Fibroblast of skin of scalp (primary cell): ENCODE results near the gene ZBTB34.

Source experiments
- DNase-seq: peaks from one replicate; pipeline ENCODE4 v3.0.0-alpha.2; 2013

The ZBTB34 gene

DNA sequence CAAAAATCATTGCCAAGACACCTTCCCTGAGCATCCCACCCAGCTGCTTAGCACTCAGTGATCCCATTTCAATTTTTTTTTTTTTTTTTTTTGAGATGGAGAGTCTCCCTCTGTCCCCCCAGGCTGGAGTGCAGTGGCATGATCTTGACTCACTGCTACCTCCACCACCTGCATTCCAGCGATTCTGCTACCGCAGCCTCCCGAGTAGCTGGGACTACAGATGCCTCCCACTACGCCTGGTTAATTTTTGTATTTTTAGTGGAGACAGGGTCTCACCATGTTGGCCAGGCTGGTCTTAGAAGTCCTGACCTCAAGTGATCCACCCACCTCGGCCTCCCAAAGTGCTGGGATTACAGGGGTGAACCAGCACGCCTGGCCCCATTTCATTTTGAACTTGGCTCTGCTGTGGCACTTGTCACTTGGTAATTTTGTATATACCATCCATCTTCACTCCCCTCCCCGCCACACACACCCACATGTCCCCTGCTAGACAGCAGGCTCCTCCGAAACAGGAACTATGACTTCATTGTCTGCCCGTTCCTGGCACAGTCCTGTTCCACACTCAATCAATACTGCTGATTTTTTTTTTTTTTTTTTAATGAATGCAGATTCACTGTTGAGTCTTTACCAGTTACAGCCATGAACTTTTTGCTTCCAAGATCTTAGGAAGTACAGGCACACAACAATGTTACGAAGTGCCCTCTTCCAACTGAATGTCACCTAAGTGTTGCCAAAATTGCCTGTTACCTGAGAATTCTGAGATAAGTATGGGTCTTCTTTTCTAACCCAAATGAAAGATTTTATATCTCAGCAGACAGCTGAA, 17.3 kb upstream of the ZBTB34 start:
- no peak for DNase-seq

DNA sequence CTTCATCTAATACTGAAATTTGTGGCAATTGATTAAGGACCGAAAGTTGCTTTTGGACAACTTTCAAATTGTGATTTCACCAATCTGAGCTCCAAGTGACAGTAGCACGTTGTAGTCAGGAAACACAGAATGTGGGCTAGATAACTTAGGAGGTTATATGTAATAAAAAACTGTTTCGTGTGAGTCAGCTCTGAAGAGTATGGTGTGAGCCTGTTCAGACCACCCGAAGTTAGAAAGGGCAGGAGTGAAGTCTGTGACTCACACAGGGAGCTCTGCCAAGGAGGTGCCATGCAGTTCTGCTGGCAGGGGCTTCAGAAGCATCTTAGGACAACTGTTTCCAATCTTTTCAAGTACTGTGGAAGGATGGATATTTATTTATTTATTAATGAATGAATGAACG, 16.4 kb upstream of the ZBTB34 start:
- DNase-seq = peak; percentile 78

DNA sequence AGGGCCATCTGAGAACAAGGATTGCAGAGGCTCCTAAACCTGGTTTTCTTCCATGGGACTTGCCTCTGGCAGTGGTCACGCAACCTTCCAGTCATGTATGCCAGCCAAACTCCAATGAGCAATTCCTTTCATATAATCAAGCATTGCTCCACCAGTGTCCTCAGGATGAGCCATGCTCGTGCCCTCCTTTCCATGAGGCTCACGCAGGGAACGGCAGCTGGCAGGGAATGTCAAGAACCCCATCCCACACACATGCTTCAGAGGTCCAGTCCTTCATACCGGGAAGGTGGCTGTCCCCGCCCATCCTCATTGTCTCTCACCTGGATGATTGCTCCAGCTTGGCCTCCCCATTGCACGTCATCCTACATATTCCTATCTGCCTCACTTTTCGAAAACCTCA, 13.4 kb upstream of the ZBTB34 start:
- no peak for DNase-seq

DNA sequence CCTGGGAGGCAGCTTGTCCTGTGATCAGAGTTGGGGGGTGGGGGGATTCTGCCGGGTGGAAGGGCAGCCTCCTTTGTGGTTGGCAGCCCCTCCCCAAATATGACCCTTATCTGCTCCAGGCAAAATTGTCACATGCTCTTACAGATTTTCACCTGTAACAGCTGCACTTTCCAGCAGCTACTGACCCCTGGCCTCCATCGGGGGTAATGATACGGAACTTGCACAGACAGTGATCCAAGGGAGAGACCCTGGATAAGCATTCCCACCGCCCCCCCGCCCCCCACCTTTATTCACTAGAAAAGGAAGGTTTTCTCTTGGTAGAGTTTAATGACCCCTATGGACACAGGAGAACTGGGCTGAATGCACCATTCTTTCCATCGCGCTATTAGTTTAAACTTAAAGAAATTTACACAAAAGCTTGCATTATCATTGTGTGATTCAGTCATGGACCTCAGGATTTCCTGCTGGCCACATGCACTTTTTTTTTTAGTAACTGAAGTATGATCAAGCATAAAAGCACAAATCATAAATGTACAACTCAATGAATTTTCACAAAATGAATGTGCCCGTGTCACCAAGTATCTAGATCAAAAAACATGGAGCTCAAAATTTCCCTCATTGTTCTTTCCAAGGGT, 10.7 kb upstream of the ZBTB34 start:
- no peak for DNase-seq

DNA sequence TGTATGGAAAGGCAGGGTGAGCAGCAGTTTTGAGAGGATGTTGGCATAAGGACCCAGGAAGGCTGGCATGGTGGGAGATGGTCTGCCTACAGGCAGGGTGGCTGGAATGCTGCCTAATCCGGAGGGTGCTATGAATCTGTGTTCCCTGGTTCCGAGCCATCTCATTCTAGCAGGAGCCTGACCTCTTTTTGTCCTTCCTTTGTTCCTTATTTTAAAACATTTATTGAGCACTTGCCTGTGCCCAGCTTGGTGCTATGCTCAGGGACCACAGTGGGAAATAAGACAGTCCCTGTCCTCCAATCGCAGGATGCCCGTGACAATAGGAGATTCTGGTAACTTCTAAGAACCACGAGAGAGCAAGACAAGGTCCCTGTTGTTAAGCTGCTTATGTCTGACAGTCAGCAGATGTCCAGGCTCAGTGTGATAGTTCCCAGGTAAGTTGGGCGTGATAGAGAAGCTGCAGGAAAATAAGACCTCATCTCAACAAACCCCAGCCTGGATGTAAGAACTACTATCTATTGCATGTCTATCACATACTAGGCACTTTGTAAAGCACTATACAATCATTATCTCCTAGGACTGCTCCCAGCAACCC, 9.1 kb upstream of the ZBTB34 start:
- DNase-seq = no peak

DNA sequence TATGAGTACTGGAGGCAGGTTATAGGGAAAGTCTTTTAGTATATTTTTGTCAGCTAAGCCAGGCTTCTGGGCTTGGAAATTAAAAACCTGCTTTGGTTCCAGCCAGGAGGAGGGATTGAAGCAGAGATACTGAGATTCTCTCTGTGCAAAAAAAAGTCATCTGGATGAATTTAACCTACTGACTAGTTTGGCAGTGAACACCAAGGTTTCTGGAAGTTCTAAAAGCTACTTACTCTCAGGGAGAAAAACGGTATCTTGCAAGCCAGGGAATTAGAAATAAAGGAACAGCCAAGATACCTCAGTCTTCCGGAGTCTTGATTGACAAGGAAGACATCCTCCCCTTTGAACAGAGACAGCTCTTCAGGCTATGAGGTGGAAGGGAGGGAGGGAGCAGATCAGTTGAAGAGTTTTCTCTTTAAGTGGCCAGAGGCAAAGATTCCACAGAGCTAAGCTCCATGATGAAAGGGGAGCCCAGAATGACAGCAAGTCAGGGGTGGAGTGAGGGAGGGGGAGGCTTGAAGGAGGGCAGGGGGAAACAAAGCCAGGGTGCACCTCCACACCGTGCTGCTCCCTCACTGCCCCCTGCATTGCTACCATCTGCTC, 8.3 kb upstream of the ZBTB34 start:
- no peak for DNase-seq

DNA sequence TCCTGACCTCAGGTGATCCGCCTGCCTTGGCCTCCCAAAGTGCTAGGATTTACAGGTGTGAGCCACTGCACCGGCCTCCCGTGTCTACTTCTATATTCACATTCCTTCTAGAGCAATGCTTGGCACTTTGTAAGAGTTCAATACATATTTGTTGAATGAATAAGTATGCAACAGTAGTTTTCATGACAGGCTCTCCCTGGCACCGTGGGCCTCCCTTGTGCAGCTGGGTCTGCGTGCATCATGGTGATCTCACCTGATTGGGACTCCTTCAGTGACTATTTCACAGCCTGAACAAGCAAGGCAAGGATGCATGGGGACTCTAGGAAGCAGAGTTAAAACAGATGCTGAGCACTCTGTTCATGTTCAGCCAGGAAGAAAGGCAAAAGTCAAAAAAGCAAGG, 6.8 kb upstream of the ZBTB34 start:
- peak; percentile 47 for DNase-seq

DNA sequence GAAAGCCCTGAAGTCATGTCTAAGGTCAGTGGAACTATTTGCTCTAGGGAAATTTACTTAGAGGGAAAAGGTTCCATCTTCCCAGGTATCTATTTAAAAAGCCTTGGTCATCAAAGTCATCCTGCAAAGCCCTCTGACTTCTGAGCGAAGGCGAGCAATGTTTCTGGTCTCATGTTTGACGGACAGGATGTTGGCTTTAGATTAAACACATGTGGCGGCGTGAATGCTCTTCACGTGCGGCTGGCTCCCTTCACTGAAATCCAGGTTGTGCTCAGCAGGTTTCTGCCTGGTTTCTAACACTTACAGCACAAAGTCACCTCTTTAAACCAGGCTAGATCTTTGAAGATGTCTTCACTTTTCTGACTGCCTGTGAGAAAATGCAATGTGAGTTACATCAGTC, 5.7 kb upstream of the ZBTB34 start:
- no peak for DNase-seq

DNA sequence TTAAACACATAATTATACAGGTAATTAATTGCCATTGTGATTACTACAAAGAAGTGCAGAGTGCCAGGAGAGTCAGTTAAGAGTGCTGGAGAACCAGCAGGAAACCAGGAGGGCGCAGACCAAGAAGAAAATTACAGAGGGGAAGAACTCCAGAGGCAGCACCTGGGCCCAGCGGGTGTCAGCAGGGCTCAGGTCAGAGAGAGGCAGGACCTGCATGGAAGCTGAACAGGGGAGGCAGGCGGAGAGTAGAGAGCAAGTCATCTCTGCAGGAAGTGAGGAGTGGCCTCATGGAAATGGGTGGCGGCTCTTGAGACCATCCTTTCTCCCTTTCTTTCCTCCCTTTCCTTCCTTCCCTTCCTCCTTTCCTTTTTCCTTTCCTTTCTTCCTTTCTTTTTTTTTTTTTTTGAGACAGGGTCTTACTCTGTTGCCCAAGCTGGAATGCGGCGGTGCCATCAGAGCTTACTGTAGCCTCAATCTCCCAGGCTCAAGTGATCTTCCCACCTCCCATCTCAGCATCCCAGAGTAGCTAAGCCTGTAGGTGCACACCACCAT, 4.0 kb upstream of the ZBTB34 start:
- DNase-seq = no peak

DNA sequence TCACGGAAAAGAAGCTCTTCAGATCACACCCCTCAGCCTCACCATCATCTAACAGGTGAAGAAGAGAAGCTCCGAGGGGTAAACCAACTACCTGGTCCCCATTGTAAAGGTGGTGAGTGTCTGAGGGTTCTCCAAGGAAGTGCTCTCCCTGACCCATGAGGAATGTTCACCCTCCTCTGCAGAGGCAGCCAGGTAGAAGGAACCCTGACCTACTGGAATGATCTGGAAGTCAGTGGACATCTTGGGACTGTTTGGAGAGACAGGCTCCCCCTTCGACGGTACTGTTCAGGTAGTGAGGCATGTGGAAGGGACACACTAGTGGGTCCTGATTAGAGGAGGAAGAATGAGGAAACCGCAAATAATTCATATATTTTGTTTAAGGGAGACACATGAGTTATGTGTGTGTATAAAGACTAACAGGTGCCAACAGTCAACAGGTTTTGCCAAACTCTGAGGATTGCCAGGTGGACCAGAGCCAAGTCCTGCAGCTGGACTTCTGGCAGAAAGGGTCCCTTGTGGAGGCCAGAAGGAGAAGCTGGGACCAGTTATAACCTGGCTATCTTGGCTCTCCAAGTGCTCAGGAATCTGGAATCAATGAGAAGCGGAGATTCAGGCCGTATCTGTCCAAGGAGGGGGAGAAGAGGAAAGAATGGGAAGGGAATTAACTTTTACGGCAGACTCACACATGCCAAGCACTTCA, 3.0 kb upstream of the ZBTB34 start:
- DNase-seq = no peak

DNA sequence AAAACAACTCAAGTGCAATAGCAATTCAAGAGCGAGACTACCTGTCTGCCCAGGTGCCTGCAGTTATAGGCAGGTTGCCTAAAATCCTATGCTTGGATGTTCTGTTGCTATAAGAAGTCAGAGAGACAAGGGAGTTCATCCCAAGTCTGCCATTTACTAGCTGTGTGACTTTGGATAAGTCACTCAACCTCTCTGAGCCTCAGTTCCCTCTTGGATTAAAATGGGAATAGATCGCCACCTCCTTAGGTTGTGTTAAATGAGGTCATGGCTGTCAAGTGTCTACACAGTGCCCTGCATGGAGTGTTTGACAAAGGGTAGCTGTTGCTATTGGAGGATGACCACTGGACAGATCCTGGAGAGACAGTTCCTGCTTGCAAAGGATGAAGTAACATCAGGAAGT, 1.3 kb upstream of the ZBTB34 start:
- no peak for DNase-seq

DNA sequence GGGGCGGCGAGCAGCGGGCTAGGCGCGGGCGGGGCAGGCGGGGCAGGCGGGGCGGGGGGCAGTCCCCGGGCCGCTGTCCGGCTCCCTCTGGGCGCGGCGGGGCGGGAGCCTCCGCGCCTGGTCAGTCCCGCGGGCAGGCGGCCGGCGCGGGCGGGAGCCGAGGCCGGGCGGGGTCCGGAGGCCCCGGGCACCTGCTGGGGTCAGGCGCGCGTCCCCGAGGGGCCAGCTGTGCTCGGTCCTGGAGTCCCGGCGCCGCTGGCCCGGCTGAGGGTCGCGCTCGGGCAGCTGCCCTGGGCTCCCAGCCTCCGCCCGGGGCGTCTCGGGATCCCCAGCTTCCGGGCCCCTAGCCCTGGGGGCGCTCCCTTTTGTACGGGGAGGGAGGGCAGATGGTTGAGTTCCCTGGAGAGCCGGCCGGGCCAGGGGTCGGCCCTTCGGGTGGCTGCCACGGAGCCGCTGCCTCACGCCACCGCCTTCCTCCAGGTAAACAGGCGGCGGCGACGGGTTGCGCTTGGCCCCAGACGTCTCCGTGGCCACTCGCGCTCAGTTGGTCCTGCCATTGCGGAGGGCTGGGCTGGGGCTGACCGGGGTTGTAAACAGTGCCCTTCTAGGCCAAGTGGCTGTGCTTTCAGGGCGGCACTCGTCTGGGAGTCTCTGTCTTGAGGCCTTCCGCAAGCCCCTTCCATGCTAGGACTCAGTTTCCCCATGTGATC, 473 bp downstream of the ZBTB34 start:
- no peak for DNase-seq

DNA sequence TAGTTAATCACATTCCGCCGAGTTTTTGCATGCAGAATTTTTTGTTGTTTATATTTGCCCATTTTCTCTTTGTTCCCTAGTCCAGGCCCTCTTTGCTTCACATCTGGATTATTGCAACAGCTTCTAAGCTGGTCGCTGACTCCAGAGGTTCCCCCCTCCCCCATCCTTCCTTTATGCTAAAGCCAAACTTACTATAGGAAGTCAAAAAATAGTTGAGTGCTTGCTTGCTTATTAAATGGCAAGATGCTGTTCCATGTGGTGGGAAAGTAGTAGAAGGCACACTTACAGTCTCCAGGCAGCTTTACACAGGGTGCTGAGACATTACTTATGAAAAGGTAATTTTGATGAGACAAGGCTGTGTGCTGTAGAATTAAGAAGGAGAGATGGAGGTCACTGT, 1.3 kb downstream of the ZBTB34 start:
- DNase-seq = peak; percentile 42

DNA sequence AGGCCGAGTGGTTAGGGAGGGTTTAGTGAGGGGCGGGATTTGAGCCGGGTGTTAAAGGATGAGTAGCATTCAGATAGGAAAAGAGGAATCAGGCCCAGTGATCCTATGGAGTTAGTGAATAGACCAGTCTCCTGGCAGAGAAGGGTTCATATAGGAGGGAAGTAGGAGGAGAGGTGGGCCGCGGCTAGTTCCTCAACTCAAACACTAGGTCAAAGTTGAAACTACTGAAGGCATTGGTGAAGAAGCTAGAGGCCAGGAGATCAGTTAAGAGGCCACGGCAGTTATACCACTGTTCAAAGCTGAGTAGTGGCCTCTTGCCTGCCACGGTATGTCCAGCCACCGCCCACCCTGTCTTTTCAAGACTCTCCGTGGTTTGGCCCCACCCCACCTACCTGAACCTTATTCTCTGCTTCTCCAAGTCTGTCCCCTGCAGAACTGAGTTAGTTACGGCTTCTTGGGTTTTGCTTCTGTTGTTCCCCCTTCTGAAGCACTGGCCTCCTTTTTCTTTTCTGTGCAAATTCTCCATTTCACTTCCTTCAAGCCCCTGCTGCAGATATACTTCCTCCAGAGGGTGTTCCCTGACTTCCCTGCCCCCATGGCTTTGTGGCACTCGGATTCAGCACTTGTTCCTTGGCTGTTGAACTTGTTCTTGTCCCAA, 1.8 kb downstream of the ZBTB34 start:
- no peak for DNase-seq

DNA sequence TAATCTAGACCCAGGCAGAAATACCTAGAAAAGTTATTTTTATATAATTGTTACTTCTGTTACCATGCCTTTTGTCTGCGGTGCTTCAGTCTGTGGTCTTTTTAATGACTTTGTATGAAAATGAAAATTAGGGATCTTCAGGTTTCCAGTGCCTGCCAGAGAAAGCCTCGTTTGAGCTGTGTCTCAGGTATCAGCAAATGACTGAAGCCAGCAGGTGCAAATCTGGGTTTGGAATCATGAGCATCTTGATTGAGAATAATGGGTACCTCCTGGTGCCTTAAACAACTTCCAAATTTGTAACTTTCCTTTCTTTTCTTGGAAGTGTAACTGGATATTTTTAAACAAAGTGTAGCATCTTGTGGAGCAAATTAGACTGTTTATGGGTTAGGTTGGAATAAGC, 4.3 kb downstream of the ZBTB34 start:
- no peak for DNase-seq

DNA sequence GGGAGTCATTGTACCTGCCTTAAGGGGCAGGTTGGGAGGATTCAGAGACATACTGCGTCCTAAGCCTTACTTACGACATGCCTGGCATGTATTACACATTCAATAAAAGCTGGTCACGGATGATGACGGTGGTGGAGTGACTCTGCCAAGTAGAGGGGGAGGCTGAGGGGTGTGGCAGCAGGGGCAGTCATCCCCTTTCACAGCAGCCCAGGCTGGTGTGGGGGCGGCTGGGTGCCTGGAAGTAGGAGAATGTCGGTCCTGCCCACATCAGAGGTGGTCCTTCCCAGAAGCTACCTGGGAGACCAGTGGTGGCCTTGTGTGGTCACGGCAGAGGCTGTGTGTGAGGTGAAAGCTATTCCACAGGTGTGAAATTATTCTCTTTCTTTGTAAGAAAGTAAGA, 8.9 kb downstream of the ZBTB34 start:
- no peak for DNase-seq

DNA sequence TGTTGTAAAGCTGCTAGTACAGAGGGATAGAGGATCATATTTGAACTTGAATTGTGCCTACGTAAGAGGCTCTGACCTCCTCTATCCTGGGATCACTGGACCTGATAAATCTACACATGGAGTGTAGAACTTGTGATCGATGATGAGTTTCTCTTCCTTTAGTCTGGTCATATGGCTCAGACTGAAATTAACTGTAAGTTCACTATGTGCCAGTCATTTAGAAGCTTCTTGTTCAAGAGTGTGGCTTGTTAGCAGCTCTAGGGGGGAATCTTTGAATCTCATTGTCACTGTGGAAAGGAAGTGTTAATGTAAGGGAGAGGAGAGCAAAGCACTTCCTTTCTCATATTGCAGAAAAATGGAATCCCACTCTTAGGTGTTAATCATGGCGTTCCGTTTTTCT, 12.1 kb downstream of the ZBTB34 start:
- no peak for DNase-seq

DNA sequence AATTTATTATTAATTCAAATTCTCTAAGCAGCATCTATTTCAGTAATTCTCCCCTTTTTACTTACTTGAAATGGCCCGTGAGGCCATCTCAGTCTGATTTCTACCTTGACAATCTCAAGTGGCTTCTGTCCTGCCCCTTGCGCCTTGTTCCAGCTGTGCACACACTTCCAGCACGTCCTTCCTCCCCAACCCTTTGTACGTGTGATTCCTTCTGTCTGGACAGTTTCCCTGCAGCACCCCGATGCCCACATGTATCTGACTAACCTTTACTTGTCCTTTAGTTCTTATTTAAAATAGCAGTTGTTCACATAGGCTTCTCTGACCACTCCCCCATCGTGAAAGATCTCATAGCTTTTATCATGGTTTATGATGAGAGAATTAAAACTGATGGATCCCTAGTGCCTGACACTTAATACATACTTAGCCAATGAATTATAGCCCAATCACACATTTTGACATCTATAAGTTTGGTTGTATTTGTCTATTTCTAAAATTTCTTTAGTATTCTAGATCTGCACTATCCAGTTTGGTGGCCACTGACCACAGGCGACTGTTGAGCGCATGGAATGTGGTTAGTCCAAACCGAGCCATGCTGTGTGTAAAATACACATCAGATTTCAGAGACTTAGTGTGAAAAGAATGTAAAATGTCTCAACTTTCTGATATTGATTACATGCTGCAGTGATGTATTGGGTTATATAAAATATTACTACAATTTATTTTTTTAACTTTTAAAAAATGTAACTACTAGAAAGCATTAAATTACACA, 14.3 kb downstream of the ZBTB34 start:
- peak; percentile 42 for DNase-seq

DNA sequence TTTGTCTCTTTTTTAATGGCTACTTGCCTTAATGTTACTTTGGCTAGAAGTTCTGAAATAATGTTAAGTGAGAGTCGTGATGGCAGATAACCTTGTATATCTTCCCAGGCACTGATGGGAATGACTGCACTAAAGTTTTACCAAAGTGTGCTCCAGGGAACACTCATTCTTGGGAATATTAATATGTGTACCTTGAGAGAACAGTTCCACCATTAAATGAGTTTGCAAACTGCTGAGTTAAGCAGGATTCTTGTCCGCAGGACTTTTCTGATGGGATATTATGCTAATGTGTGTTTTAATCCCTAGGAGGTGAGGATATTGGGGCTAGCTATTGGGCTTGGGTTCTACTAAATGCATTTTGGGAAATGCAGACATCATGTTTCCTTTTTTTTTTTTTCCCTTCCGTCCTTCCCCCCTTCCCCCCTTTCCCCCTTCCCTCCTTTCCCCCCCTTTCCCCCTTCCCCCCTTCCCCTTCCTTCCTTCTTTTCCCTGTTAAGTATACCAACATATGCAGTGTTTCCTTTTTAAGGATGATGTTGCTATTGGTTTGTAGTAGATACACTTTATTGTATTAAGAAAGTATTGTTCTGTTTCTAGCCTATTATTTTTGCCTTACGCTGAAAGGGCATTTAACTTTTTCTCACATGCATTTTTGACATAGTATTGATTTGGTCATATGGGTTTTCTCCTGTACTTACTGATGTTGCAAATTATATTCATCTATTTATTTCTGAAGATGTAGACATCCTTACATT, 15.5 kb downstream of the ZBTB34 start:
- DNase-seq = no peak

DNA sequence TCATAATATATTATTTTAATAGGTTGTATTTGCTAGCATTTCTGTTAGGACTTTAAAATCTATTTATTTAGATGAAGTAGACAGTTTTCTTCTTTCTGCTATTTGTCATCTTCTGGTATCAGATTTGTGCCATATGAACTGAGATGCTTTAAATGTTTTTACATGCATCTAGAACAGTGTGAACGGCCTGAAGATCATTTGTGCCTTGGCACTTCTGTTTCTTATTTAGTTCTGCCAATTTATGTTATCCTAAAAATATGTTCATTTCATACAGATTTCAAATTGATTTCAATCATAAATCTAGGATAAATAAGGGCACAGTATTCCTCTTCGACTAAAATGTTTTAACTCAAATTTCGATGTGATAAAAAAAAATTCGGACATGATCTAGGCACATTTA, 16.1 kb downstream of the ZBTB34 start:
- no peak for DNase-seq
